Glomerular visceral epithelial cell (primary cell): ENCODE data around the gene NDST4.

Experiments used
- DNase-seq: peaks from one replicate; pipeline ENCODE4 v3.0.0-alpha.2; 2016; ENCODE audit errors: extremely low spot score

The NDST4 gene

GRCh38 chr4:114907568-114907967 is 205.9 kb downstream of the NDST4 start:
- no peak for DNase-seq

GRCh38 chr4:114905017-114905416 is 208.4 kb downstream of the NDST4 start:
- no peak for DNase-seq

GRCh38 chr4:114900934-114901333 is 212.5 kb downstream of the NDST4 start:
- no peak for DNase-seq

GRCh38 chr4:114890773-114891172 is 222.6 kb downstream of the NDST4 start:
- no peak for DNase-seq

GRCh38 chr4:114886761-114887160 is 226.7 kb downstream of the NDST4 start:
- no peak for DNase-seq

GRCh38 chr4:114883641-114884040 is 229.8 kb downstream of the NDST4 start:
- DNase-seq = no peak

- no peak for DNase-seq
Measured at GRCh38 chr4:114879916-114880669, 233.3 kb downstream of the NDST4 start.

GRCh38 chr4:114875630-114876029 is 237.8 kb downstream of the NDST4 start:
- no peak for DNase-seq

GRCh38 chr4:114874321-114874720 is 239.1 kb downstream of the NDST4 start:
- no peak for DNase-seq

- no peak for DNase-seq
Measured at GRCh38 chr4:114870987-114871386, 242.4 kb downstream of the NDST4 start.

GRCh38 chr4:114866901-114867670 is 246.3 kb downstream of the NDST4 start:
- no peak for DNase-seq

- no peak for DNase-seq
Measured at GRCh38 chr4:114864060-114864459, 249.4 kb downstream of the NDST4 start.

GRCh38 chr4:114860786-114861185 is 252.6 kb downstream of the NDST4 start:
- no peak for DNase-seq

GRCh38 chr4:114857831-114858230 is 255.6 kb downstream of the NDST4 start:
- no peak for DNase-seq

- no peak for DNase-seq
Measured at GRCh38 chr4:114839986-114840385, 273.4 kb downstream of the NDST4 start.

- DNase-seq = no peak
Measured at GRCh38 chr4:114830628-114831027, 282.8 kb downstream of the NDST4 start.

- no peak for DNase-seq
Measured at GRCh38 chr4:114827651-114828050, 285.8 kb downstream of the NDST4 start.

- no peak for DNase-seq
Measured at GRCh38 chr4:114815760-114816159, 297.7 kb downstream of the NDST4 start.

- no peak for DNase-seq
Measured at GRCh38 chr4:114813961-114814360, 299.5 kb downstream of the NDST4 start.

GRCh38 chr4:114811564-114812301 is 301.7 kb downstream of the NDST4 start:
- DNase-seq = no peak

- peak; percentile 13 for DNase-seq
Measured at GRCh38 chr4:114807759-114808404, 305.5 kb downstream of the NDST4 start.

GRCh38 chr4:114807357-114807756 is 306.1 kb downstream of the NDST4 start:
- DNase-seq = no peak
